ENCODE data around the gene NELL2. TPM values are rescaled to one million over a fixed set of nuclear protein-coding genes. Genes with fewer than 3 reads are reported as not detected.

The NELL2 gene
- total RNA-seq, 4 donors from 2014 or later: 0.12 to 42.0 (median 2.0) TPM; not detected in 1

DNA sequence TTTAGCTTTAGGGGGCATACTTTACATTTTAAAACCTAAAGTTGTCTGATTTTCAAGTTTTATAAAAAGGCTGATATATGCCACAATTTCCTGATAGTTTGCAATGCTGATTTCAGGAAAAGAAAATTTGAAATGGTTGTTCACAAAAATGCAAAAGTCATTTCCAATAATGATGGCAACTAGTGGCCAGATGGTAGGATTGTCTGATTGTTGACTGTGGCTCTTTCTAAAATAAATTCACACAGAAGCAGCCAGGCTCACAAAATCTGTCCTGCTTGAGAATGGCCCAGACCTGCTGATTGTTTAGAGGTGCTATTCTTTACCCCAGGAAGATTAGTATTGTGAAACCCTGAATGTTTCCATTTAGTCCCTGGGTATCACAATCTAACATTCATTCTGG, 220.3 kb downstream of the NELL2 start:
- no peak for ATAC-seq
- no peaks in the 10 kb centered on the region for H3K36me3 ChIP-seq
- H3K4me1 ChIP-seq: no peaks in the 10 kb centered on the region
- TF ChIP-seq POLR2A (IDR thresholded peaks at IDR 0.05) (no peak), POLR2AphosphoS5 (IDR thresholded peaks at IDR 0.05) (no peak), EP300 (IDR thresholded peaks at IDR 0.05) (no peak)
- TF ChIP-seq, protein P1, sequence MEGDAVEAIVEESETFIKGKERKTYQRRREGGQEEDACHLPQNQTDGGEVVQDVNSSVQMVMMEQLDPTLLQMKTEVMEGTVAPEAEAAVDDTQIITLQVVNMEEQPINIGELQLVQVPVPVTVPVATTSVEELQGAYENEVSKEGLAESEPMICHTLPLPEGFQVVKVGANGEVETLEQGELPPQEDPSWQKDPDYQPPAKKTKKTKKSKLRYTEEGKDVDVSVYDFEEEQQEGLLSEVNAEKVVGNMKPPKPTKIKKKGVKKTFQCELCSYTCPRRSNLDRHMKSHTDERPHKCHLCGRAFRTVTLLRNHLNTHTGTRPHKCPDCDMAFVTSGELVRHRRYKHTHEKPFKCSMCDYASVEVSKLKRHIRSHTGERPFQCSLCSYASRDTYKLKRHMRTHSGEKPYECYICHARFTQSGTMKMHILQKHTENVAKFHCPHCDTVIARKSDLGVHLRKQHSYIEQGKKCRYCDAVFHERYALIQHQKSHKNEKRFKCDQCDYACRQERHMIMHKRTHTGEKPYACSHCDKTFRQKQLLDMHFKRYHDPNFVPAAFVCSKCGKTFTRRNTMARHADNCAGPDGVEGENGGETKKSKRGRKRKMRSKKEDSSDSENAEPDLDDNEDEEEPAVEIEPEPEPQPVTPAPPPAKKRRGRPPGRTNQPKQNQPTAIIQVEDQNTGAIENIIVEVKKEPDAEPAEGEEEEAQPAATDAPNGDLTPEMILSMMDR (IDR thresholded peaks at IDR 0.05): no peak
- no peak overlapping the region for H3K4me3 ChIP-seq
- no peaks in the 10 kb centered on the region for H3K27me3 ChIP-seq
- no peak overlapping the region for H3K27ac ChIP-seq
- no peaks in the 10 kb centered on the region for H3K9me3 ChIP-seq

DNA sequence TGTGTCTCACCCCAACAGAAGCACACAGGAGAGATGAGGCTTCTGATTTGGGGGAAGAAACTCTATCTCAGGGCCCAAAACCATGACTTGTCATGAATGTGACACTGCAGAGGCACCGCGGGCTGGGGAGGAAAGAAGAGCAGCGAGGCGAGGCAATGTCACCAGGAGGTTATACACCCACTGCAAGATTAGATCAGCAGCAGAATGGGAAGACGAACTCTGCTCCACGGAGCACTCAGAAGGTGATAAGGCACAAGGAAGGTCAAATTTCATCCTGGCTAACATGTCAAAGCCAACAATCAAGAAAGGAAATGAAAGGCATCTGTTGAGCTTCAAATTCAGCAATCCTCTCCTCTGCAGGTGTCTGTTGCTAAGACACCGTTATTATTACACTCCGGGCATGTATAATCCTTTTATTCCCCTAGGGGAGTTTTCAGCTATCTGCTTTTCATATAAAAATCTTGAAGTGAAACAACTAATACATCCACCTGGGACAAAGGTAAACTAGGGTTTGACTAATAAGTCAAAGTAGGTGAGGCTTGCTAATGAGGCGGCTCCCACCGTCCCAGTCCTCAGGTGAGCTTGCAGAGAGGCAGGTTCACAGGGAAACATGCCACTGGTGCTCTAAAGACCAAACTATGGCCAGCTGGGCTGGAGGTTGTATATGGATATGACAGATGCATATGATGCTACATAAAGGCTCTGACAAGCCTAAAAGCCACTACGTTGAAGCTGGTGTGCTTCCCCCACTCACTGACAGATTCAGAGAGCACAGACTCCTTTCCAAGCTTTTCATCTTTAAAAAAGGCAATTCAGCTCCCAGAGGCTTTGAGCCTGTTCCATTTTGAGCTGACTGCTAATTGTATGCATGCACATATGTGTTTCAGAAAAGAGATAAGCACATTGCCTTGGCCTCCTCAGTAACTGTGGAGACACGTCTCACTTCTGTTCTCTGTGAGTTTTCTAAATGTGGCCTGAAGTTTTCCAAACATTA, 221.2 kb downstream of the NELL2 start:
- H3K27ac ChIP-seq: no peak overlapping the region
- H3K4me1 ChIP-seq: no peaks in the 10 kb centered on the region
- WGBS, 2 donors (ENCODE audit: low coverage in 1 of 2): 30 to 43% methylated on average over 12 of the region's 12 CpGs
- no peaks in the 10 kb centered on the region for H3K27me3 ChIP-seq
- no peak overlapping the region for H3K4me3 ChIP-seq
- TF ChIP-seq, protein P1 (IDR thresholded peaks at IDR 0.05): no peak
- no peak for TF ChIP-seq POLR2A (IDR thresholded peaks at IDR 0.05)
- TF ChIP-seq POLR2AphosphoS5 (IDR thresholded peaks at IDR 0.05): no peak
- no peak for TF ChIP-seq EP300 (IDR thresholded peaks at IDR 0.05)
- H3K36me3 ChIP-seq: no peaks in the 10 kb centered on the region
- ATAC-seq: no peak
- H3K9me3 ChIP-seq: no peaks in the 10 kb centered on the region

DNA sequence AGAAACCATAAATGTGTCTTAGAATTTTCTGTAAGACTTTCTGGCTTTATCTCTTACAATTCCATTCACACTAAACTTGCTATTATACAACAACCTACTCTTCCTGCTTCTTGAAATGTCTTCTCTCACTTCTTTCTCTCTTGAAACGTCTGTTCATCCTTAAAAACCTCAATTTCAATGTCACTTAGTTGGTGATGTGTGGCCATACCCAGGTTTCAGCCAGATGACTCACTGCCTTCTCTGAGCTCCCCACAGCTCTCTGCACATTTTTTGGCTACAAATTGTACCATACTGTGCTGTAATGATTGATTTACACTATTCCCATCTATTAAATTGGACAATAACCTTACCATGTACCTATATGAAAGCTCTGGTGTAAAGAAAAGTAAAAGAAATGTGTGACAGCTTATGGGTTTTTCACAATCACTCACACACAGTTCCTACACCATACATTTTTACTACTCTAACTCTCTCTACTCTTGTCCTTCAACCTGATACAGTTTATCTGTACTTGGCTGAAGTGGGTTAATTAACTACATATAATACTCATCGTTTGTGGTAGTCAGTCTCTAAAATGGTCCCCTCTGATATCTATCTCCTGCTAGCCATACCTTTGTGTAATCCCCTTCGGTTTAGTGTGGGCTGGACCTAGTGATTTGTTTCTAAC, 222.1 kb downstream of the NELL2 start:
- Histone ChIP-seq H3K4me1 (no peaks in the 10 kb centered on the region), H3K36me3 (no peaks in the 10 kb centered on the region), H3K27ac (no peak overlapping the region), H3K9me3 (no peaks in the 10 kb centered on the region), H3K27me3 (no peaks in the 10 kb centered on the region), H3K4me3 (no peak overlapping the region)
- 20 to 75% methylated on average over 2 of the region's 3 CpGs for WGBS, 2 donors (ENCODE audit: low coverage in 1 of 2)
- TF ChIP-seq POLR2AphosphoS5 (IDR thresholded peaks at IDR 0.05): no peak
- TF ChIP-seq, protein P1 (IDR thresholded peaks at IDR 0.05): no peak
- TF ChIP-seq EP300 (IDR thresholded peaks at IDR 0.05): no peak
- no peak for TF ChIP-seq POLR2A (IDR thresholded peaks at IDR 0.05)
- ATAC-seq: no peak

DNA sequence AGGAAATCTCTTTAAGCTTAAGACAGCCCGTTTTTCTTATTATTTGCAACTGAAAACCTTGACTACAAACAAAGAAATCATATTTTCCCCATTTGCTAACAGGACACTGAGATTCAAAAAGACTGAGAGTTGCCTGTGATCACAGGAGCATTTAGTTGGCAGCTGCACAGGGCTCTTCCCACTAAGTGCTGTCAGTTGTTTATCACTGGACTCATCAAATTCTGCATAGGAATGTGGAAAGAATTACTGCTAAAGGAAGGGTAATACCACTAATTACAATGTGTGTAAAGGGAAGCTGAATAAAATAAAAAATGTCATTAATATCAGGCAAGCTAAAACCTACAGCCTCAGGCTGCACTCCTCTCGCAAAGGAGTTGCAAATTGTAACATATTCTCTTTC, 226.4 kb downstream of the NELL2 start:
- Histone ChIP-seq H3K36me3 (no peaks in the 10 kb centered on the region), H3K27ac (no peak overlapping the region), H3K4me1 (no peaks in the 10 kb centered on the region), H3K27me3 (no peaks in the 10 kb centered on the region), H3K9me3 (no peaks in the 10 kb centered on the region), H3K4me3 (no peak overlapping the region)
- no peak for ATAC-seq
- 46 to 50% methylated on average over 2 of the region's 2 CpGs for WGBS, 2 donors (ENCODE audit: low coverage in 1 of 2)
- TF ChIP-seq POLR2AphosphoS5 (IDR thresholded peaks at IDR 0.05) (no peak), EP300 (IDR thresholded peaks at IDR 0.05) (no peak), POLR2A (IDR thresholded peaks at IDR 0.05) (no peak)
- TF ChIP-seq, protein P1 (IDR thresholded peaks at IDR 0.05): no peak

Measured in gastroesophageal sphincter (tissue), 4 donors.